HepG2 (cell line): ENCODE data around the gene BABAM2. TPM values are rescaled to one million over a fixed set of nuclear protein-coding genes. Genes with fewer than 3 reads are reported as not detected.

Source experiments
- ATAC-seq: fragments of 200-7000 bp; cut with Tn5 transposase; 3 replicates; pipeline ENCODE4 v1.9.1; 2020; ENCODE audit warnings: mild to moderate bottlenecking, moderate library complexity
- BruUV-seq: library from RNA; stranded (reverse); fragments of 400-500 nt; replicated peaks from 2 replicates; lab custom pipeline; 2021; lab: Mats Ljungman, UMichigan
- CTCF ChIA-PET: fragments of 300-600 bp; formaldehyde crosslinking; extraction: SDS; loops from one replicate; lab custom pipeline; 2021; ENCODE audit warnings: low total read pairs, inconsistent platforms, low intra/inter-chr PET ratio; lab: Yijun Ruan, JAX
- POLR2A ChIA-PET: fragments of 350-600 bp; sonication (Branson Sonifier 250); formaldehyde crosslinking; loops from one replicate; lab custom pipeline; 2020; ENCODE audit warnings: antibody characterized with exemption, inconsistent platforms; lab: Yijun Ruan, JAX
- DNase-seq: peaks from one replicate; pipeline ENCODE4 v3.0.0-alpha.2; 2015; ENCODE audit warnings: low spot score
- FAIRE-seq: peaks from 3 replicates; lab custom pipeline; 2011; peaks lifted over from hg19 to GRCh38; lab: Jason Lieb, UNC
- H2AFZ ChIP-seq: one replicate; pipeline ENCODE4 v1.6.1; 2011; ENCODE audit warnings: low read length, inconsistent platforms
- H3K27ac ChIP-seq: fragments of 300-600 bp; 3 replicates; pipeline ENCODE4 v1.8.0; 2011; ENCODE audit warnings: mixed run types, mild to moderate bottlenecking, mixed read lengths, low read length, inconsistent platforms; ENCODE audit not compliant: insufficient read depth; ENCODE audit errors: extremely low read length
- H3K27me3 ChIP-seq, 2 experiments: fragments of 200-600 bp in 1 of 2; 2 replicates in 1 of 2; 3 replicates in 1 of 2; pipeline versions ENCODE4 v1.6.0 to v1.8.0; 2011; ENCODE audit warnings: low read length in 2 of 2, mild to moderate bottlenecking in 2 of 2, moderate library complexity in 2 of 2, inconsistent platforms in 1 of 2; ENCODE audit not compliant: insufficient read depth in 2 of 2, control insufficient read depth in 1 of 2
- H3K36me3 ChIP-seq, 2 experiments: fragments of 200-600 bp in 1 of 2; replicated peaks in 1 of 2; 2 replicates in 1 of 2; 3 replicates in 1 of 2; pipeline versions ENCODE4 v1.5.1 to v1.8.0; 2011; ENCODE audit warnings: low read length in 2 of 2, inconsistent platforms in 1 of 2; ENCODE audit not compliant: insufficient read depth in 2 of 2, control insufficient read depth in 1 of 2
- H3K4me1 ChIP-seq: 2 replicates; pipeline ENCODE4 v1.5.1; 2012; ENCODE audit warnings: low read length, inconsistent platforms; ENCODE audit not compliant: insufficient read depth
- H3K4me2 ChIP-seq: 2 replicates; pipeline ENCODE4 v1.6.0; 2011; ENCODE audit warnings: low read depth, low read length, inconsistent platforms
- H3K4me3 ChIP-seq, 3 experiments: fragments of 200-600 bp in 1 of 3; sonication (generic), shearing (Covaris generic) in 1 of 3; replicated peaks in 1 of 3; 2 replicates each; pipeline ENCODE4 v1.5.1; 2011 to 2016; ENCODE audit warnings: low read length in 3 of 3, inconsistent platforms in 2 of 3, low read depth in 2 of 3, mild to moderate bottlenecking in 2 of 3, control low read depth in 1 of 3, mixed read lengths in 1 of 3; ENCODE audit not compliant: insufficient read depth in 1 of 3
- H3K79me2 ChIP-seq: one replicate; pipeline ENCODE4 v1.6.1; 2011; ENCODE audit warnings: low read length, inconsistent platforms; ENCODE audit not compliant: insufficient read depth
- H3K9ac ChIP-seq: 2 replicates; pipeline ENCODE4 v1.6.0; 2011; ENCODE audit warnings: mild to moderate bottlenecking, low read depth, low read length, inconsistent platforms; ENCODE audit not compliant: insufficient read depth
- H3K9me3 ChIP-seq: 2 replicates; pipeline ENCODE4 v1.5.1; 2012; ENCODE audit warnings: mild to moderate bottlenecking, low read length
- H4K20me1 ChIP-seq: 2 replicates; pipeline ENCODE4 v1.6.0; 2011; ENCODE audit warnings: inconsistent platforms, mild to moderate bottlenecking, low read length, moderate library complexity; ENCODE audit not compliant: insufficient read depth
- IRF2 ChIP-seq: IDR thresholded peaks from 2 replicates; pipeline ENCODE4 v1.6.1; 2018; ENCODE audit warnings: missing genetic modification reagents, missing compliant biosample characterization
- MTF2 ChIP-seq: sonication (generic); formaldehyde crosslinking; IDR thresholded peaks from 2 replicates; pipeline ENCODE4 v1.5.0; 2020; ENCODE audit warnings: missing genetic modification reagents, borderline replicate concordance
- RFX5 ChIP-seq: IDR thresholded peaks from 2 replicates; pipeline ENCODE4 v1.6.1; 2011; ENCODE audit warnings: low read depth, low read length, improper control_type of control experiment
- SAP130 ChIP-seq: IDR thresholded peaks from 2 replicates; pipeline ENCODE4 v1.6.1; 2016; ENCODE audit warnings: low read depth
- SATB2 ChIP-seq: sonication (generic); formaldehyde crosslinking; IDR thresholded peaks from 2 replicates; pipeline ENCODE4 v1.5.0; 2020; ENCODE audit warnings: missing genetic modification reagents
- SOX13 ChIP-seq, 3 experiments: fragments of 450-650 bp in 1 of 3; sonication (generic) in 1 of 3; formaldehyde crosslinking in 1 of 3; IDR thresholded peaks in 2 of 3; conservative IDR thresholded peaks in 1 of 3; 2 replicates each; pipeline versions ENCODE4 v1.5.0 to v1.6.1; 2016 to 2020; ENCODE audit warnings: antibody characterized with exemption in 1 of 3, mild to moderate bottlenecking in 1 of 3, missing compliant biosample characterization in 1 of 3, missing genetic modification reagents in 1 of 3, moderate library complexity in 1 of 3
- SOX5 ChIP-seq: IDR thresholded peaks from 2 replicates; pipeline ENCODE4 v1.6.1; 2016; ENCODE audit warnings: borderline replicate concordance
- ZBTB7B ChIP-seq: sonication (generic); formaldehyde crosslinking; IDR thresholded peaks from 2 replicates; pipeline ENCODE4 v1.4.0; 2020; ENCODE audit warnings: missing genetic modification reagents
- ZNF263 ChIP-seq: sonication (generic); formaldehyde crosslinking; IDR thresholded peaks from 2 replicates; pipeline ENCODE4 v1.4.0; 2020; ENCODE audit warnings: missing genetic modification reagents
- ZNF264 ChIP-seq: sonication (generic); formaldehyde crosslinking; IDR thresholded peaks from 2 replicates; pipeline ENCODE4 v1.4.0; 2020; ENCODE audit warnings: missing genetic modification reagents
- ZNF652 ChIP-seq: IDR thresholded peaks from 2 replicates; pipeline ENCODE4 v1.6.1; 2016; ENCODE audit warnings: low read depth, borderline replicate concordance
- WGBS: methylation state at CpG from one replicate; pipeline ENCODE4 v1.1.6; 2017; ENCODE audit warnings: low lambda C conversion rate; 5-methylcytosine and 5-hydroxymethylcytosine counted together
- in situ Hi-C: cut with HindIII; loops from 2 replicates; pipeline ENCODE4 v1.10.0; 2017; ENCODE audit warnings: low pct_unique_long_range_greater_than_20kb; ENCODE audit not compliant: extremely low pct_ligation_motif_present
- intact Hi-C: fragments of 100-400 bp; cut with micrococcal nuclease; formaldehyde crosslinking; loops from one replicate; pipeline ENCODE4 v1.10.0; 2022; ENCODE audit not compliant: unreplicated experiment
- polyA plus RNA-seq, 8 experiments: library from polyadenylated mRNA; depleted of rRNA in 3 of 8; stranded (reverse) in 7 of 8; unstranded in 1 of 8; fragments of >200 nt; fragmentation: Illumina TruSeq in 4 of 8; extraction: Trizol in 4 of 8; gene quantifications; 2 replicates each; pipeline versions ENCODE4 v1.2.1 to v1.2.3, GENCODE V29; 2011 to 2016; ENCODE audit warnings: low read depth in 4 of 8, missing spikeins in 1 of 8, mixed read lengths in 1 of 8; ENCODE audit not compliant: insufficient read depth in 1 of 8
- total RNA-seq, 5 experiments: library from RNA; depleted of rRNA; stranded (reverse); fragments of >200 nt; fragmentation: Illumina TruSeq; extraction: Trizol; gene quantifications; 2 replicates each; pipeline ENCODE4 v1.2.3, GENCODE V29; 2016; ENCODE audit warnings: low read depth in 1 of 5
- TF ChIP-seq, protein P1 (sequence below): sonication (generic); formaldehyde crosslinking; IDR thresholded peaks from 2 replicates; pipeline ENCODE4 v1.4.0; 2020; ENCODE audit warnings: missing genetic modification reagents
- TF ChIP-seq, protein P2 (sequence below): sonication (generic); formaldehyde crosslinking; IDR thresholded peaks from 2 replicates; pipeline ENCODE4 v1.8.0; 2022; ENCODE audit warnings: mild to moderate bottlenecking, missing genetic modification reagents, moderate library complexity
- TF ChIP-seq, protein P3 (sequence below): sonication (generic); formaldehyde crosslinking; IDR thresholded peaks from 2 replicates; pipeline ENCODE4 v1.5.0; 2020; ENCODE audit warnings: missing genetic modification reagents, mild to moderate bottlenecking, borderline replicate concordance
- TF ChIP-seq, protein P4 (sequence below): sonication (generic); formaldehyde crosslinking; IDR thresholded peaks from 2 replicates; pipeline ENCODE4 v1.5.0; 2020; ENCODE audit warnings: mild to moderate bottlenecking, missing genetic modification reagents, moderate library complexity

BABAM2 gene
- total and polyA plus RNA-seq, 2 of the 13 experiments (the other 11 are each of a cell fraction or from before 2014, with no cell fraction given), result 24.9 to 28.0 TPM

DNA sequence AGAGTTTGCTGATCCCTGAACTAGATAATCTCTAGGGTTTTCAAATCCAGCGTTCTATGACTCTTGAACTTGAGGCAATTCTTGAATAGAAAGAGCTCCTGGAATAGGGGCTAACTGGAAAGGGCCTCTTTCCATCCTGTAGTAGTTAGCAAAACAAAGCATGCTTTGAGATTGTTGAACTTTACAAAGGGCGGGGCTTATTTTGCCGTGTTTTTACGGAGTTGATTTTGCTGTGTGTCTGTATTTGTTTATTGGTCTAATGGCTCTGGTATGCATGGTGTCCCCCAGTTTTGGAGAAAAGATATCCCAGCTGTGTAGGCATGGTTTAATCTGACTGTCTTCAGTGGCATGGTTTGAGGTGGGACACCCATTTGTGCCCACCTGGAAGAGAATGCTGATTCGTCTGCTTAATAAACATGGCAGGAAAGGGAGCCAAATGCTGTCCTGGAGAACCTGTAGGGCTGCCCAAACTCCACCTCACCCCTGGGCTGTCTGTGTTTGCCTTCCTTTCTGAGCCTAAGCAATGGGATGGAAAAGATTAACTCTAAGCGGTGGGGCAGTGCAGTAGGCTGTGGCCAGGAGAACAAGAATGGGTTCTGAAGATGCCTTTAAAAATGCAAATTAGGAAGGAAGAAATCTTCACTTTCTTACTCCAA lies 428.1 kb downstream of the BABAM2 start (continued):
- TF ChIP-seq SAP130 (CRISPR knock-in tag), result peak; percentile 27; the same call in 1 of the 2 replicates
- no peak for TF ChIP-seq MTF2
- no peak for TF ChIP-seq RFX5
- TF ChIP-seq SATB2, result no peak
- no peak for TF ChIP-seq ZNF264 (CRISPR knock-in tag)
- no peak for TF ChIP-seq SOX13 (IDR thresholded peaks at IDR 0.05)
- peak in 1 of 2 experiments; percentile 71; a peak in 2 of 4 replicates for TF ChIP-seq SOX13 (CRISPR knock-in tag; conservative IDR thresholded peaks at IDR 0.05 in 1 of 2, IDR thresholded peaks at IDR 0.05 in 1 of 2)
- no peak for TF ChIP-seq IRF2 (CRISPR knock-in tag)
- TF ChIP-seq ZNF263, result no peak
- TF ChIP-seq, protein P1, sequence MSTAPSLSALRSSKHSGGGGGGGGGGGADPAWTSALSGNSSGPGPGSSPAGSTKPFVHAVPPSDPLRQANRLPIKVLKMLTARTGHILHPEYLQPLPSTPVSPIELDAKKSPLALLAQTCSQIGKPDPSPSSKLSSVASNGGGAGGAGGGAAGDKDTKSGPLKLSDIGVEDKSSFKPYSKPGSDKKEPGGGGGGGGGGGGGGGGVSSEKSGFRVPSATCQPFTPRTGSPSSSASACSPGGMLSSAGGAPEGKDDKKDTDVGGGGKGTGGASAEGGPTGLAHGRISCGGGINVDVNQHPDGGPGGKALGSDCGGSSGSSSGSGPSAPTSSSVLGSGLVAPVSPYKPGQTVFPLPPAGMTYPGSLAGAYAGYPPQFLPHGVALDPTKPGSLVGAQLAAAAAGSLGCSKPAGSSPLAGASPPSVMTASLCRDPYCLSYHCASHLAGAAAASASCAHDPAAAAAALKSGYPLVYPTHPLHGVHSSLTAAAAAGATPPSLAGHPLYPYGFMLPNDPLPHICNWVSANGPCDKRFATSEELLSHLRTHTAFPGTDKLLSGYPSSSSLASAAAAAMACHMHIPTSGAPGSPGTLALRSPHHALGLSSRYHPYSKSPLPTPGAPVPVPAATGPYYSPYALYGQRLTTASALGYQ (CRISPR knock-in tag), result no peak
- TF ChIP-seq, all 625 proteins: peak for 16

DNA sequence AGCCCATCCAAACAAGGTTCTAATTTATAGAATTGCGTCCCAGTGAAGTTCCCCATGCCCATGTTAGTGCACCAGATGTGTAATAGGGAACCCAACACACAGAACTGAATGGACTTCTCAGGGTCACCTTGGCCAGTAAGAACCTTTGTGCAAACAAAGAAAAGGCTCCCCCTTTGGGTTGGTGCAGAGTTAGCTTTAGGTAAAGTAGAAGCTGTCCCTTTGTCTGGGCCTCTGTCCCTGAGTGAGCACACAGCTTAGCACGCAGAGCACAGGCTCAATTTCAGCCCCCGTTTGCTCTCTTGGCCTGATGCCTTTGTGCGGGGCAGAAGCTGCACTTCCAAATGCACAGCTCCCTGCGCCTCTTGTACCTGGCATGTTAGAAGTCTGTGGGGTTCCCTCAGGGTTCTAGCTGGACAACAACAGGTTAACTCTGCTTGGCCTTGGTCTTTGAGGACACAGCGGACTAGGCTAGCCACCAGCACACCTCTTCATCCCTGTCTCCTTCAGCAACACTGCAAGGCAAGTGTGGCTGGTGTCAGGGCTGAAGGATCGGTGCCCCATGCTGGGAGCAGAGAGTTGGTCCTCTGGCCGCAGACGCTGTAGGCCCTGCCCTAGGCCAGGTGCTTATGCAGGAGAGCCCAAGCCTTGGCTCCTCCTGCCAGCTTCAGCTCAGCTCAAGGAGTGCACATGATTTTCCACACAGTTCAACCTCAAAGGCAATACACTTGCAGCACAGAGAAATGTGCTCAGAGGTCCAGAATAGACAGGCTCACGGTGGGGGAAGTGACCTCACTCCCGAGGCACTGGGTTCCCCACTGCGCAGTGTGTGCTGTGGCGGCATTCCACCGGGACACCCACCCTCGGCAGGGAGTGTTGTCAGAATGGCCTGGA lies 428.8 kb downstream of the BABAM2 start:
- no peaks in the 10 kb centered on the region for H3K9me3 ChIP-seq
- FAIRE-seq, result no peak
- in situ Hi-C loops, result no loop called here
- TF ChIP-seq ZNF652 (peak; percentile 70; the same call in 1 of the 2 replicates), ZBTB7B (0 out of 2 replicates have a peak, but pooled peaks have one; percentile 9), SOX5 (CRISPR knock-in tag) (0 out of 2 replicates have a peak, but pooled peaks have one; percentile 11)
- TF ChIP-seq, protein P2, sequence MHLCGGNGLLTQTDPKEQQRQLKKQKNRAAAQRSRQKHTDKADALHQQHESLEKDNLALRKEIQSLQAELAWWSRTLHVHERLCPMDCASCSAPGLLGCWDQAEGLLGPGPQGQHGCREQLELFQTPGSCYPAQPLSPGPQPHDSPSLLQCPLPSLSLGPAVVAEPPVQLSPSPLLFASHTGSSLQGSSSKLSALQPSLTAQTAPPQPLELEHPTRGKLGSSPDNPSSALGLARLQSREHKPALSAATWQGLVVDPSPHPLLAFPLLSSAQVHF (CRISPR knock-in tag), result no peak
- TF ChIP-seq, protein P3, sequence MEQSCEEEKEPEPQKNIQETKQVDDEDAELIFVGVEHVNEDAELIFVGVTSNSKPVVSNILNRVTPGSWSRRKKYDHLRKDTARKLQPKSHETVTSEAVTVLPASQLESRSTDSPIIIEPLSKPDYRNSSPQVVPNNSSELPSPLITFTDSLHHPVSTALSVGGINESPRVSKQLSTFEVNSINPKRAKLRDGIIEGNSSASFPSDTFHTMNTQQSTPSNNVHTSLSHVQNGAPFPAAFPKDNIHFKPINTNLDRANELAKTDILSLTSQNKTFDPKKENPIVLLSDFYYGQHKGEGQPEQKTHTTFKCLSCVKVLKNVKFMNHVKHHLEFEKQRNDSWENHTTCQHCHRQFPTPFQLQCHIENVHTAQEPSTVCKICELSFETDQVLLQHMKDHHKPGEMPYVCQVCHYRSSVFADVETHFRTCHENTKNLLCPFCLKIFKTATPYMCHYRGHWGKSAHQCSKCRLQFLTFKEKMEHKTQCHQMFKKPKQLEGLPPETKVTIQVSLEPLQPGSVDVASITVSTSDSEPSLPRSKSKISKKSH (CRISPR knock-in tag), result peak; percentile 33; the same call in 1 of the 2 replicates
- TF ChIP-seq, protein P4, sequence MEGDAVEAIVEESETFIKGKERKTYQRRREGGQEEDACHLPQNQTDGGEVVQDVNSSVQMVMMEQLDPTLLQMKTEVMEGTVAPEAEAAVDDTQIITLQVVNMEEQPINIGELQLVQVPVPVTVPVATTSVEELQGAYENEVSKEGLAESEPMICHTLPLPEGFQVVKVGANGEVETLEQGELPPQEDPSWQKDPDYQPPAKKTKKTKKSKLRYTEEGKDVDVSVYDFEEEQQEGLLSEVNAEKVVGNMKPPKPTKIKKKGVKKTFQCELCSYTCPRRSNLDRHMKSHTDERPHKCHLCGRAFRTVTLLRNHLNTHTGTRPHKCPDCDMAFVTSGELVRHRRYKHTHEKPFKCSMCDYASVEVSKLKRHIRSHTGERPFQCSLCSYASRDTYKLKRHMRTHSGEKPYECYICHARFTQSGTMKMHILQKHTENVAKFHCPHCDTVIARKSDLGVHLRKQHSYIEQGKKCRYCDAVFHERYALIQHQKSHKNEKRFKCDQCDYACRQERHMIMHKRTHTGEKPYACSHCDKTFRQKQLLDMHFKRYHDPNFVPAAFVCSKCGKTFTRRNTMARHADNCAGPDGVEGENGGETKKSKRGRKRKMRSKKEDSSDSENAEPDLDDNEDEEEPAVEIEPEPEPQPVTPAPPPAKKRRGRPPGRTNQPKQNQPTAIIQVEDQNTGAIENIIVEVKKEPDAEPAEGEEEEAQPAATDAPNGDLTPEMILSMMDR (CRISPR knock-in tag), result peak; percentile 25; the same call in 1 of the 2 replicates

More for the DNA sequence above, 428.8 kb downstream of the BABAM2 start:
- BruUV-seq, result no TSS peak
- ChIA-PET CTCF (no interaction called here), POLR2A (interaction anchor here (1.6 kb wide), 1 partner anchor 72 kb away, joined by 4 read pairs; no protein-coding TSS in a partner anchor)
- H3K27me3 ChIP-seq, result no peaks in the 10 kb centered on the region
- no peak overlapping the region for H3K27ac ChIP-seq
- ATAC-seq (peak; percentile 49), DNase-seq (peak; percentile 24)
- no peaks in the 10 kb centered on the region for H3K36me3 ChIP-seq
- no peak overlapping the region for H3K4me2 ChIP-seq
- no peak overlapping the region for H2AFZ ChIP-seq
- no peak overlapping the region for H3K4me3 ChIP-seq
- no peak overlapping the region for H3K9ac ChIP-seq
- intact Hi-C loops, result no loop called here
- H3K4me1 ChIP-seq, result peaks cover 23% of the 10 kb centered on the region
- 94% methylated on average over 13 of the region's 15 CpGs for WGBS
- H4K20me1 ChIP-seq, result no peaks in the 10 kb centered on the region
- no peaks in the 10 kb centered on the region for H3K79me2 ChIP-seq
